H1 (cell line): ENCODE data around the gene PRKAB2. TPM values are rescaled to one million over a fixed set of nuclear protein-coding genes. Genes with fewer than 3 reads are reported as not detected.
"Not testable (repeated sequence)": the region's sequence is repeated elsewhere in the genome, so short reads cannot be mapped to it uniquely, and the experiment has no call there.

ENCODE experiments used
- CTCF ChIA-PET: fragments of 300-600 bp; sonication (Branson Sonifier 250); formaldehyde crosslinking; loops from one replicate; lab custom pipeline; 2021; ENCODE audit not compliant: partially characterized antibody; lab: Charles Lee
- POLR2A ChIA-PET: fragments of 300-600 bp; sonication (Branson Sonifier 250); formaldehyde crosslinking; loops from one replicate; lab custom pipeline; 2021; ENCODE audit warnings: inconsistent platforms; ENCODE audit not compliant: partially characterized antibody; lab: Charles Lee
- DNase-seq, 2 experiments: peaks; one replicate each; pipeline versions ENCODE4 v3.0.0 to v3.0.0-alpha.2; 2010 to 2022; ENCODE audit warnings: low spot score in 2 of 2, low read depth in 1 of 2, mixed read lengths in 1 of 2
- FAIRE-seq: peaks from 2 replicates; lab custom pipeline; 2011; peaks lifted over from hg19 to GRCh38; lab: Jason Lieb, UNC
- H2AFZ ChIP-seq: 2 replicates; pipeline ENCODE4 v1.8.1; 2012; ENCODE audit warnings: low read length, inconsistent platforms
- H2AK5ac ChIP-seq: 2 replicates; pipeline ENCODE4 v1.6.1; 2013; ENCODE audit warnings: low read depth, low read length
- H2BK120ac ChIP-seq: replicated peaks from 2 replicates; pipeline ENCODE3; 2013; ENCODE audit warnings: low read depth, low read length, inconsistent platforms
- H2BK12ac ChIP-seq: 2 replicates; pipeline ENCODE4 v1.6.1; 2013; ENCODE audit warnings: low read depth, low read length
- H2BK15ac ChIP-seq: 2 replicates; pipeline ENCODE4 v1.6.1; 2013; ENCODE audit warnings: low read length
- H2BK20ac ChIP-seq: 2 replicates; pipeline ENCODE4 v1.6.1; 2013; ENCODE audit warnings: low read length
- H2BK5ac ChIP-seq: 2 replicates; pipeline ENCODE4 v1.6.1; 2013; ENCODE audit warnings: low read depth, low read length
- H3K14ac ChIP-seq: 2 replicates; pipeline ENCODE4 v1.6.1; 2013; ENCODE audit warnings: inconsistent platforms; ENCODE audit not compliant: insufficient read length
- H3K18ac ChIP-seq: 2 replicates; pipeline ENCODE4 v1.6.1; 2013; ENCODE audit warnings: low read length; ENCODE audit errors: extremely low read depth
- H3K23ac ChIP-seq: 2 replicates; pipeline ENCODE4 v1.6.1; 2013; ENCODE audit warnings: inconsistent platforms; ENCODE audit not compliant: insufficient read length
- H3K23me2 ChIP-seq: 2 replicates; pipeline ENCODE4 v1.6.1; 2013; ENCODE audit warnings: low read depth, low read length
- H3K27ac ChIP-seq: 2 replicates; pipeline ENCODE4 v1.6.1; 2011; ENCODE audit warnings: low read depth, low read length, inconsistent platforms
- H3K27me3 ChIP-seq, 4 experiments: replicated peaks in 1 of 4; 1 replicate in 1 of 4; 2 replicates in 3 of 4; pipeline versions ENCODE4 v1.6.1 to v1.8.1; 2011 to 2013; ENCODE audit warnings: low read length in 3 of 4, mild to moderate bottlenecking in 3 of 4, inconsistent platforms in 2 of 4, mixed read lengths in 2 of 4, moderate library complexity in 1 of 4; ENCODE audit not compliant: control insufficient read depth in 3 of 4, insufficient read depth in 3 of 4; ENCODE audit errors: extremely low read depth in 1 of 4
- H3K36me3 ChIP-seq, 4 experiments: 2 replicates each; pipeline versions ENCODE4 v1.6.1 to v1.8.1; 2011 to 2013; ENCODE audit warnings: mild to moderate bottlenecking in 4 of 4, low read length in 3 of 4, moderate library complexity in 2 of 4, control low read depth in 1 of 4, inconsistent platforms in 1 of 4; ENCODE audit not compliant: insufficient read depth in 4 of 4, control insufficient read depth in 2 of 4
- H3K4ac ChIP-seq: replicated peaks from 2 replicates; pipeline ENCODE3; 2013; ENCODE audit warnings: low read length, low read depth, mixed read lengths, inconsistent platforms; ENCODE audit not compliant: insufficient read length
- H3K4me1 ChIP-seq, 4 experiments: replicated peaks in 1 of 4; 1 replicate in 1 of 4; 2 replicates in 3 of 4; pipeline versions ENCODE4 v1.6.1 to v1.8.1; 2011 to 2013; ENCODE audit warnings: low read length in 3 of 4, inconsistent platforms in 2 of 4, mixed read lengths in 1 of 4; ENCODE audit not compliant: insufficient read depth in 4 of 4, control insufficient read depth in 3 of 4
- H3K4me2 ChIP-seq, 2 experiments: 2 replicates each; pipeline versions ENCODE4 v1.6.1 to v1.8.1; 2011 to 2013; ENCODE audit warnings: low read depth in 2 of 2, low read length in 2 of 2, control low read depth in 1 of 2, inconsistent platforms in 1 of 2, mild to moderate bottlenecking in 1 of 2; ENCODE audit not compliant: insufficient read depth in 1 of 2
- H3K4me3 ChIP-seq, 4 experiments: fragments of 200-600, 300-600 bp in 1 of 4; sonication (generic), shearing (Covaris generic), sonication (Bioruptor Twin) in 1 of 4; 2 replicates each; pipeline versions ENCODE4 v1.5.1 to v1.8.1; 2011 to 2016; ENCODE audit warnings: low read length in 4 of 4, low read depth in 3 of 4, control low read depth in 2 of 4, inconsistent platforms in 2 of 4, mild to moderate bottlenecking in 2 of 4, mixed read lengths in 1 of 4, moderate library complexity in 1 of 4; ENCODE audit not compliant: insufficient read depth in 2 of 4; ENCODE audit errors: extremely low read depth in 1 of 4
- H3K56ac ChIP-seq: replicated peaks from 2 replicates; pipeline ENCODE3; 2013; ENCODE audit warnings: low read depth, mild to moderate bottlenecking, mixed read lengths, low read length, inconsistent platforms; ENCODE audit not compliant: insufficient read length
- H3K79me1 ChIP-seq: 2 replicates; pipeline ENCODE4 v1.6.1; 2013; ENCODE audit warnings: low read depth, low read length, control low read depth
- H3K79me2 ChIP-seq, 2 experiments: 2 replicates each; pipeline versions ENCODE4 v1.6.1 to v1.8.1; 2012 to 2013; ENCODE audit warnings: low read length in 2 of 2, mild to moderate bottlenecking in 2 of 2, inconsistent platforms in 1 of 2; ENCODE audit not compliant: insufficient read depth in 2 of 2, control insufficient read depth in 1 of 2
- H3K9ac ChIP-seq, 4 experiments: replicated peaks in 1 of 4; 1 replicate in 1 of 4; 2 replicates in 3 of 4; pipeline versions ENCODE4 v1.6.1 to v1.8.1; 2011 to 2013; ENCODE audit warnings: low read depth in 3 of 4, low read length in 3 of 4, control low read depth in 2 of 4, mild to moderate bottlenecking in 2 of 4, moderate library complexity in 2 of 4, inconsistent platforms in 1 of 4; ENCODE audit errors: extremely low read depth in 1 of 4
- H3K9me3 ChIP-seq, 2 experiments: 2 replicates each; pipeline versions ENCODE4 v1.6.1 to v1.8.1; 2012 to 2013; ENCODE audit warnings: mild to moderate bottlenecking in 2 of 2, moderate library complexity in 2 of 2, control low read depth in 1 of 2, inconsistent platforms in 1 of 2, low read depth in 1 of 2, low read length in 1 of 2, mixed read lengths in 1 of 2; ENCODE audit not compliant: insufficient read depth in 2 of 2
- H4K20me1 ChIP-seq, 2 experiments: replicated peaks in 1 of 2; 2 replicates each; pipeline versions ENCODE3 to v1.8.1; 2011 to 2013; ENCODE audit warnings: inconsistent platforms in 2 of 2, low read length in 2 of 2, mild to moderate bottlenecking in 1 of 2; ENCODE audit not compliant: insufficient read depth in 2 of 2, control insufficient read depth in 1 of 2
- H4K5ac ChIP-seq: 2 replicates; pipeline ENCODE4 v1.6.1; 2013; ENCODE audit warnings: low read length, low read depth, mixed read lengths, inconsistent platforms; ENCODE audit not compliant: insufficient read length
- H4K8ac ChIP-seq: 2 replicates; pipeline ENCODE4 v1.8.0; 2013; ENCODE audit warnings: mild to moderate bottlenecking, moderate library complexity, low read length, inconsistent platforms; ENCODE audit not compliant: insufficient read depth; ENCODE audit errors: extremely low read depth
- H4K91ac ChIP-seq: replicated peaks from 2 replicates; pipeline ENCODE3; 2013; ENCODE audit warnings: low read length, mixed read lengths, inconsistent platforms; ENCODE audit not compliant: insufficient read length
- CHD1 ChIP-seq: IDR thresholded peaks from 2 replicates; pipeline ENCODE4 v1.6.1; 2012; ENCODE audit warnings: low read depth, low read length, improper control_type of control experiment
- WGBS, 2 experiments: shearing (Covaris generic) in 1 of 2; methylation state at CpG; one replicate each; pipeline versions ENCODE4 v1.1.6 to v1.1.7; 2013 to 2015; ENCODE audit warnings: low lambda C conversion rate in 2 of 2, mixed read lengths in 2 of 2, inconsistent platforms in 1 of 2, low coverage in 1 of 2, missing lambda C conversion rate in 1 of 2; ENCODE audit not compliant: insufficient replicate concordance in 2 of 2, insufficient coverage in 1 of 2, insufficient read length in 1 of 2; ENCODE audit errors: extremely low coverage in 1 of 2, missing lambda C conversion rate in 1 of 2; 5-methylcytosine and 5-hydroxymethylcytosine counted together
- polyA plus RNA-seq, 7 experiments: library from polyadenylated mRNA; depleted of rRNA in 3 of 7; stranded (reverse) in 5 of 7; unstranded in 2 of 7; fragments of >200 nt in 5 of 7; fragments of 200-250 nt in 2 of 7; gene quantifications; 1 replicate in 5 of 7; 2 replicates in 1 of 7; 4 replicates in 1 of 7; pipeline versions ENCODE4 v1.2.1 to v1.2.3, GENCODE V29; 2011 to 2013; ENCODE audit warnings: missing spikeins in 2 of 7, mixed read lengths in 2 of 7
- total RNA-seq: library from RNA; stranded (reverse); fragmentation: NEBNext Ultra II Directional; extraction: Animal tissue kit (Norgen Biotek cat#: 25700); gene quantifications from 2 replicates; pipeline ENCODE4 v1.2.1, GENCODE V29; 2021

PRKAB2 gene
- total and polyA plus RNA-seq, 2 of the 8 experiments (the other 6 are each of a cell fraction or from before 2014, with no cell fraction given): 15.0 to 18.9 TPM

- TF ChIP-seq CHD1: no peak
Measured at GRCh38 chr1:147109041-147109440, 63.2 kb downstream of the PRKAB2 start (continued).

- H2BK5ac ChIP-seq, H3K4me3 ChIP-seq, H3K9ac ChIP-seq, H3K27ac ChIP-seq, H2BK12ac ChIP-seq, H3K14ac ChIP-seq, H4K20me1 ChIP-seq, H3K56ac ChIP-seq, H3K4ac ChIP-seq, H2BK120ac ChIP-seq, H3K79me2 ChIP-seq, DNase-seq, H4K8ac ChIP-seq, H3K9me3 ChIP-seq, H4K91ac ChIP-seq, H2AK5ac ChIP-seq, H3K4me2 ChIP-seq, H3K23me2 ChIP-seq, H3K4me1 ChIP-seq, H3K79me1 ChIP-seq, H3K23ac ChIP-seq, CTCF ChIA-PET, H4K5ac ChIP-seq, FAIRE-seq, H2BK20ac ChIP-seq, H3K36me3 ChIP-seq, H3K18ac ChIP-seq, H2AFZ ChIP-seq, H2BK15ac ChIP-seq, H3K27me3 ChIP-seq: not testable (repeated sequence)
- whole genome bisulfite sequencing, 2 experiments: 86% methylated on average over 9 of the region's 9 CpGs; no CpG with 5 or more reads in 1 of the 2 experiments
- POLR2A ChIA-PET: interaction anchor here (0.7 kb wide), 1 partner anchor 14 kb away, joined by 3 read pairs; no protein-coding TSS in a partner anchor
Measured at GRCh38 chr1:147106407-147106881, 65.8 kb downstream of the PRKAB2 start.
